C4-2B (cell line): ENCODE results near the gene REELD1.

Source experiments
- CTCF ChIP-seq: fragments of 450-650 bp; conservative IDR thresholded peaks from 2 replicates; pipeline ENCODE4 v1.5.1; 2017; ENCODE audit warnings: mild to moderate bottlenecking
- ZFX ChIP-seq: fragments of 450-650 bp; IDR thresholded peaks from 2 replicates; pipeline ENCODE4 v1.6.1; 2017

DNA sequence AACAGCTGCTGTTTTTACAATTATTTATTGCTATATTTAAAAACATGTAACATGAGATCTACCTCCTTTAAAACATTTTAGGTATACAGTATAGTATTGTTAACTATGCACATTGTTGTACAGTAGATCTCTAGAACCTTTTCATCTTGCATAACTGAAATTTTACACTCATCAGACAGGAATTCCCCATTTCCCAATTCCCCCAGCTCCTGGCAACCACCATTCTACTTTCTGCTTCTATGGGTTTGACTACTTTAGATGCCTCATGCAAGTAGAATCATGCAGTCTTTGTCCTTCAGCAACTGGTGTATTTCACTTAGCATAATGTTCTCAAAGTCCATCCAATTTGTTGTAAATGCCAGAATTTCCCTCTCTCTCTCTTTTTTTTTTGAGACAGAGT is 48.5 kb upstream of the REELD1 start:
- TF ChIP-seq CTCF (no peak), ZFX (no peak)
